HG03103 (cell line): ENCODE results near the gene LRRC4.

ENCODE experiments used
- ATAC-seq: cut with Tn5 transposase; IDR thresholded peaks from one replicate; pipeline ENCODE4 v1.9.1; 2021; ENCODE audit warnings: low read depth; ENCODE audit not compliant: unreplicated experiment

The LRRC4 gene

DNA sequence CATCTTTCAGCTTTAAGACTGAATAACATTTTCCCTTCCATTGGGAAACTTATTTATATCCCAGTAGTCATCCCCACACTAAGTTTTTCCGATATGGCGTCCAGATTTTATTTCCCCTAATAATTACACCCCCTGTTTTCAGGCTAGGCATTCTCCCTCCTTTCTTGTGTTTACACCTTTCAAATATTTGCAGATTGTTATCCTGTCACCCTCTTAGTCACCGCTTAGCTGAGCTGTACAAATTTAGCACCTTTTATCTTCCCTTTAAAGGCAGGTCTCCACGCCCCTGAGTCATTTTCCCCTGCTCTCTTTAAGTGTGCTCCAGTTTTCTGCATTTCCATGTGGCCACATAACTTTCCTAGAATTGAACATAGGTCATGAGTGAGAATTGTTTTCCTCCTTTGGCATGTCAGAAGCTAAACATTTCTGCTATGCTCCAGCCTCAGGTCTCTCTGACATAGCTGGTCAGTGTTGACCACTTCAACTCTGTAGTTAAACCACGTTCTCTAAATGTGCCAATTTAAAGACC, 47.4 kb downstream of the LRRC4 start:
- no peak for ATAC-seq

- no peak for ATAC-seq
These were observed 49.3 kb downstream of the LRRC4 start for GRCh38 chr7:127981965-127982364.

DNA sequence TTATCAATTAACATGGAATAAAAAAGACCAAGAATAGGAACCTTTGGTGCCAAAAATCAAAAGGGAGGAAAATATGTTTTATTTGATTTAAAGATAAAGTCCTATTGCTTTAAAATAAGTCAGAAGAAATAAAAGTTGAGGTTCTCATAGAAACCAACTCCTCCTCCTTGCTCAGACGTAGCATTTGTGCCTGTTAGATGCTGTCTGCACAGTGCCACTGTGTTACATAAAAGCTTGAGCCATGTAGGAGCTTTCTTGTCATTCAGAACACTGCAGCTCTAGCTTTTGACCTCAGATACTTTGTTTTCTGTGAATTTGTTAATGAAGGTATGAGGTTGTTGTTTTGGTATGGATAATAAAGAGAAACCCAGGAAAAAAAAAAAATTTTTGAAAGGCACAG, 50.3 kb downstream of the LRRC4 start:
- ATAC-seq, result no peak

DNA sequence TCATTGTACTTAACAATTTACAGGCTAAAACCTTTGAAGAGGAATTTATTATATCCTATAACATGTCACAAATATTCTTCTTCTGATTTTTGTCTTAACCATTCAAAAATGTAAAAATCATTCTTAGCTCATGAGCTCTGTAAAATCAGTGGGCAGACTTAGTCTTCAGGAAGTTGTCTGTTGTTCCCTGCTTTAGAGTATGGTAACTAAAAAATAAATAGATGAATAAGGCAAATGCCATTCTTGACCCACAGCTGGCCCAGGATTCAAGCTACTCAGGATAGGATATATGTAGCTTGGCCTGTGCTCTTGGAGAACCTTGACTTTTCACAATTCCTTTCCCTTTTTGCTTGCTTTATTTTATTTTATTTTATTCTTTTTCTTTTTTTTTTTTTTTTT, 51.5 kb downstream of the LRRC4 start:
- no peak for ATAC-seq

DNA sequence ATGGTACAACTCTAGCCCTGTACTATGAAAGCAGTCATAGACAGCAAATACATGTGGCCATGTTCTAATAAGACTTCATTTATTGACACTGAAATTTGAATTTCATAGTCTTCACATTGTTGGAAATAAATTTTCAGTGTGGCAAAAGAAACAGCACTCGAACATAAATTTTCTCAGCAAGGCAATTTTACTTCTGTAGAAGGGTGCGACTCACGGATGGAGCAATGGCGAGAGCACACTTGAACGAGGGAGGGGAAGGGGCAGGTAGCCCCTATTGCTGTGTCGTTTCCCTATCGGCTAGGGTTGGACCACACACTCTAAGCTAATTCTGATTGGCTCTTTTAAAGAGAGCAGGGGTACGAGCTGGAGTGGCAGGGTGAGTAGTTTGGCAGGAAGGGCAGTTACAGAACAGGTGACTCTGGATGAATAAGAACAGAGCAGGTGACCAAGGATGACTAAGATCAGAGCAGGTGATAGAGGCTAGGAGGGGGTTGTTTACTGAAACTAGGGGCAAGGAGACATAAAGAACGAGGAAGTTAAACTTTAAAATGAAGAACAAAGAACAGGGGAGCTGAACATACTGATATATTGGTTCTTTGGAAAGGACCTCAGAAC, 52.0 kb downstream of the LRRC4 start:
- ATAC-seq, result no peak

GRCh38 chr7:127978421-127978820, 52.8 kb downstream of the LRRC4 start:
- ATAC-seq, result no peak
